Activated naive CD8-positive, alpha-beta T cell treated with anti-CD3 and anti-CD28 coated beads, Interleukin-2, amount 10 ng/mL, durations not matched to agents 7 days and 5 days (primary cell): Measurements from ENCODE around the gene TMBIM4. TPM values are rescaled to one million over a fixed set of nuclear protein-coding genes. Genes with fewer than 3 reads are reported as not detected.

ENCODE experiments used
- ATAC-seq: fragments of 150-1000 bp; cut with Tn5 transposase; one replicate; pipeline ENCODE4 v1.10.0; 2021; ENCODE audit warnings: low read depth, moderate library complexity
- POLR2A ChIA-PET: fragments of 350-600 bp; sonication (Branson Sonifier 250); formaldehyde crosslinking; loops from one replicate; lab custom pipeline; 2021; ENCODE audit warnings: antibody characterized with exemption; lab: Charles Lee
- DNase-seq: peaks from one replicate; pipeline ENCODE4 v3.0.0; 2021
- H3K27ac Mint-ChIP-seq: one replicate; pipeline ENCODE4 v1.8.0; 2022; ENCODE audit warnings: mild to moderate bottlenecking, mixed read lengths
- H3K27me3 Mint-ChIP-seq: one replicate; pipeline ENCODE4 v1.8.0; 2022; ENCODE audit warnings: mild to moderate bottlenecking, moderate library complexity, mixed read lengths
- H3K36me3 Mint-ChIP-seq: one replicate; pipeline ENCODE4 v1.8.0; 2021; ENCODE audit warnings: mild to moderate bottlenecking, mixed read lengths
- H3K4me1 Mint-ChIP-seq: one replicate; pipeline ENCODE4 v1.8.0; 2021; ENCODE audit warnings: mixed read lengths
- H3K4me3 Mint-ChIP-seq: one replicate; pipeline ENCODE4 v1.8.0; 2022; ENCODE audit warnings: mild to moderate bottlenecking, moderate library complexity, mixed read lengths
- H3K9me3 Mint-ChIP-seq: one replicate; pipeline ENCODE4 v1.8.0; 2021; ENCODE audit warnings: mixed read lengths
- total RNA-seq, 2 experiments: library from RNA; stranded (reverse); gene quantifications; one replicate each; pipeline ENCODE4 v1.2.3, GENCODE V29; 2021

Gene TMBIM4
- total RNA-seq, 2 experiments from 2014 or later: 72.1 to 77.1 TPM

- H3K4me3 Mint-ChIP-seq: peak overlapping the region; percentile 96
- peaks cover 27% of the 10 kb centered on the region for H3K36me3 Mint-ChIP-seq
- H3K27me3 Mint-ChIP-seq: peaks cover 2% of the 10 kb centered on the region
- DNase-seq (no peak), ATAC-seq (no peak)
- H3K27ac Mint-ChIP-seq: peak overlapping the region; percentile 99
- H3K9me3 Mint-ChIP-seq: peaks cover 6% of the 10 kb centered on the region
- POLR2A ChIA-PET: interaction anchor here (0.7 to 2.2 kb wide), 6 partner anchors 8 to 1002 kb away, joined by 3 to 19 read pairs (median 6); partner anchors contain the start of genes HELB and LEMD3
- H3K4me1 Mint-ChIP-seq: peaks cover 20% of the 10 kb centered on the region
These were observed 810 bp upstream of the TMBIM4 start for GRCh38 chr12:66170606-66171005.

- Mint-ChIP-seq H3K27ac (peak overlapping the region; percentile 80), H3K4me3 (peak overlapping the region; percentile 96), H3K4me1 (peaks cover 30% of the 10 kb centered on the region), H3K9me3 (peaks cover 17% of the 10 kb centered on the region), H3K27me3 (no peaks in the 10 kb centered on the region), H3K36me3 (peaks cover 49% of the 10 kb centered on the region)
- no peak for DNase-seq
- POLR2A ChIA-PET: interaction anchor here (0.6 to 2.6 kb wide), 8 partner anchors 8 to 1101 kb away, joined by 3 to 50 read pairs (median 6); partner anchors contain the start of genes CAND1, LEMD3 and LLPH
- ATAC-seq: no peak
These were observed 1.4 kb downstream of the TMBIM4 start for GRCh38 chr12:66168410-66168809.

- POLR2A ChIA-PET: interaction anchor here (0.9 kb wide), 1 partner anchor 36 kb away, joined by 6 read pairs; the partner anchor contains the start of gene LLPH
- no peak for ATAC-seq
- Mint-ChIP-seq H3K4me3 (no peak overlapping the region), H3K9me3 (peaks cover 20% of the 10 kb centered on the region), H3K27me3 (no peaks in the 10 kb centered on the region), H3K4me1 (peaks cover 32% of the 10 kb centered on the region), H3K27ac (no peak overlapping the region), H3K36me3 (peaks cover 56% of the 10 kb centered on the region)
- DNase-seq: no peak
These were observed 3.2 kb downstream of the TMBIM4 start for GRCh38 chr12:66166561-66166960.

GRCh38 chr12:66165141-66165540 lies 4.7 kb downstream of the TMBIM4 start:
- no peak overlapping the region for H3K27ac Mint-ChIP-seq
- H3K27me3 Mint-ChIP-seq: no peaks in the 10 kb centered on the region
- H3K4me3 Mint-ChIP-seq: no peak overlapping the region
- POLR2A ChIA-PET: no interaction called here
- H3K9me3 Mint-ChIP-seq: peaks cover 20% of the 10 kb centered on the region
- peaks cover 58% of the 10 kb centered on the region for H3K36me3 Mint-ChIP-seq
- ATAC-seq (no peak), DNase-seq (no peak)
- peaks cover 30% of the 10 kb centered on the region for H3K4me1 Mint-ChIP-seq

GRCh38 chr12:66164349-66164821 lies 5.4 kb downstream of the TMBIM4 start:
- POLR2A ChIA-PET: no interaction called here
- H3K4me1 Mint-ChIP-seq: peaks cover 30% of the 10 kb centered on the region
- ATAC-seq (no peak), DNase-seq (no peak)
- peaks cover 66% of the 10 kb centered on the region for H3K36me3 Mint-ChIP-seq
- no peaks in the 10 kb centered on the region for H3K27me3 Mint-ChIP-seq
- peaks cover 20% of the 10 kb centered on the region for H3K9me3 Mint-ChIP-seq
- no peak overlapping the region for H3K4me3 Mint-ChIP-seq
- H3K27ac Mint-ChIP-seq: no peak overlapping the region

- H3K36me3 Mint-ChIP-seq: peaks cover 69% of the 10 kb centered on the region
- no peak for DNase-seq
- H3K27me3 Mint-ChIP-seq: no peaks in the 10 kb centered on the region
- no peak overlapping the region for H3K4me3 Mint-ChIP-seq
- H3K4me1 Mint-ChIP-seq: peaks cover 23% of the 10 kb centered on the region
- H3K9me3 Mint-ChIP-seq: peaks cover 20% of the 10 kb centered on the region
- POLR2A ChIA-PET: no interaction called here
- ATAC-seq: no peak
- H3K27ac Mint-ChIP-seq: no peak overlapping the region
These were observed 6.5 kb downstream of the TMBIM4 start for GRCh38 chr12:66163289-66163688.

- Mint-ChIP-seq H3K9me3 (peaks cover 20% of the 10 kb centered on the region), H3K27ac (no peak overlapping the region)
- ATAC-seq: no peak
These were observed 7.1 kb downstream of the TMBIM4 start for GRCh38 chr12:66162701-66163100.

GRCh38 chr12:66160704-66161103 lies 9.1 kb downstream of the TMBIM4 start:
- DNase-seq (no peak), ATAC-seq (no peak)
- Mint-ChIP-seq H3K4me3 (no peak overlapping the region), H3K27ac (no peak overlapping the region), H3K4me1 (peaks cover 13% of the 10 kb centered on the region), H3K27me3 (no peaks in the 10 kb centered on the region), H3K36me3 (peaks cover 62% of the 10 kb centered on the region), H3K9me3 (peaks cover 15% of the 10 kb centered on the region)
- POLR2A ChIA-PET: interaction anchor here (1.1 kb wide), 1 partner anchor 8 kb away, joined by 3 read pairs; no protein-coding TSS in a partner anchor

More at GRCh38 chr12:66162701-66163100, 7.1 kb downstream of the TMBIM4 start:
- no peak overlapping the region for H3K4me3 Mint-ChIP-seq
- no peaks in the 10 kb centered on the region for H3K27me3 Mint-ChIP-seq
- DNase-seq: no peak
- POLR2A ChIA-PET: no interaction called here
- H3K4me1 Mint-ChIP-seq: peaks cover 19% of the 10 kb centered on the region
- peaks cover 67% of the 10 kb centered on the region for H3K36me3 Mint-ChIP-seq

GRCh38 chr12:66159123-66159522 lies 10.7 kb downstream of the TMBIM4 start:
- Mint-ChIP-seq H3K4me1 (peaks cover 2% of the 10 kb centered on the region), H3K27me3 (no peaks in the 10 kb centered on the region), H3K9me3 (peaks cover 3% of the 10 kb centered on the region), H3K4me3 (no peak overlapping the region), H3K36me3 (peaks cover 48% of the 10 kb centered on the region), H3K27ac (no peak overlapping the region)
- ATAC-seq (no peak), DNase-seq (no peak)
- POLR2A ChIA-PET: interaction anchor here (0.5 to 2.1 kb wide), 2 partner anchors 10 to 23 kb away, joined by 3 to 8 read pairs; partner anchors contain the start of gene TMBIM4

GRCh38 chr12:66156654-66157053 lies 13.1 kb downstream of the TMBIM4 start:
- peaks cover 33% of the 10 kb centered on the region for H3K36me3 Mint-ChIP-seq
- no peak for ATAC-seq
- DNase-seq: no peak
- no peaks in the 10 kb centered on the region for H3K27me3 Mint-ChIP-seq
- H3K9me3 Mint-ChIP-seq: no peaks in the 10 kb centered on the region
- H3K27ac Mint-ChIP-seq: no peak overlapping the region
- no peak overlapping the region for H3K4me3 Mint-ChIP-seq
- no peaks in the 10 kb centered on the region for H3K4me1 Mint-ChIP-seq
- POLR2A ChIA-PET: no interaction called here

GRCh38 chr12:66154776-66155175 lies 15.0 kb downstream of the TMBIM4 start:
- ATAC-seq (no peak), DNase-seq (no peak)
- no peak overlapping the region for H3K4me3 Mint-ChIP-seq
- H3K4me1 Mint-ChIP-seq: no peaks in the 10 kb centered on the region
- H3K36me3 Mint-ChIP-seq: peaks cover 34% of the 10 kb centered on the region
- H3K27ac Mint-ChIP-seq: no peak overlapping the region
- POLR2A ChIA-PET: no interaction called here
- no peaks in the 10 kb centered on the region for H3K9me3 Mint-ChIP-seq
- H3K27me3 Mint-ChIP-seq: no peaks in the 10 kb centered on the region

- ATAC-seq (no peak), DNase-seq (no peak)
- peaks cover 28% of the 10 kb centered on the region for H3K36me3 Mint-ChIP-seq
- H3K4me3 Mint-ChIP-seq: no peak overlapping the region
- H3K9me3 Mint-ChIP-seq: no peaks in the 10 kb centered on the region
- H3K27ac Mint-ChIP-seq: no peak overlapping the region
- H3K27me3 Mint-ChIP-seq: no peaks in the 10 kb centered on the region
- no peaks in the 10 kb centered on the region for H3K4me1 Mint-ChIP-seq
- POLR2A ChIA-PET: no interaction called here
These were observed 17.1 kb downstream of the TMBIM4 start for GRCh38 chr12:66152732-66153131.

- POLR2A ChIA-PET: no interaction called here
- Mint-ChIP-seq H3K27me3 (no peaks in the 10 kb centered on the region), H3K4me1 (peaks cover 8% of the 10 kb centered on the region), H3K9me3 (no peaks in the 10 kb centered on the region), H3K27ac (no peak overlapping the region), H3K4me3 (no peak overlapping the region), H3K36me3 (peaks cover 17% of the 10 kb centered on the region)
- ATAC-seq: no peak
- DNase-seq: no peak
These were observed 19.9 kb downstream of the TMBIM4 start for GRCh38 chr12:66149702-66150398.
